ENCODE results near the gene RYR2. TPM values are rescaled to one million over a fixed set of nuclear protein-coding genes. Genes with fewer than 3 reads are reported as not detected.
"Not testable (repeated sequence)": the region's sequence is repeated elsewhere in the genome, so short reads cannot be mapped to it uniquely, and the experiment has no call there.

Gene RYR2
- total RNA-seq, 1 donor from 2014 or later: 572 TPM

DNA sequence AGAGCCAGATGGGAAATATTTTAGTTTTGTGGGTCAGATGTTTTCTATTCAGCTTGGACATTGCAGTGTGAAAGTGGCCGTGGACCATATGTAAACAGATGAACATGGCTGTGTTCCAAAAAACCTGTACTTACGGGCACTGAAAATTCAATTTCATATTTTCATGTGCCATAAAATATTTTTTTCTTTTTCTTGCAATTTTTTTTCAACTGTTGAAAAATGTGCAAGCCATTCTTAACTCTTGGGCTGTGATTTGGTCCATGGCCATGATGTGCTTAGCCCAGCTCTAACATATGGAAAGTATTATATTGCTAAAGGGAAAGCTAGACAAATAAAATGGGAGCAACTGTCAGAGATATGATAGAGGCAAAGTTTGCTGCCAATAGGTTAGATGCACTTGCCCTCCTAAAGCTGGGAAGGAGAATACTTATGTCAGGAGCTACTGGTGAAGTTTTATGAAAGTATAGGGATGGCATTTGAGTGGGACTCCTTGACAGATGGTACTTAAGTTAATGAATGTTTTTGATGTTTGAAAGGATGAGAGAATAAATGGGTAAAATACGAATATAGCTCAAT lies 240.3 kb downstream of the RYR2 start:
- intact Hi-C loops (cut with DNase I): no loop called here
- no peak for DNase-seq (ENCODE audit: low spot score)

DNA sequence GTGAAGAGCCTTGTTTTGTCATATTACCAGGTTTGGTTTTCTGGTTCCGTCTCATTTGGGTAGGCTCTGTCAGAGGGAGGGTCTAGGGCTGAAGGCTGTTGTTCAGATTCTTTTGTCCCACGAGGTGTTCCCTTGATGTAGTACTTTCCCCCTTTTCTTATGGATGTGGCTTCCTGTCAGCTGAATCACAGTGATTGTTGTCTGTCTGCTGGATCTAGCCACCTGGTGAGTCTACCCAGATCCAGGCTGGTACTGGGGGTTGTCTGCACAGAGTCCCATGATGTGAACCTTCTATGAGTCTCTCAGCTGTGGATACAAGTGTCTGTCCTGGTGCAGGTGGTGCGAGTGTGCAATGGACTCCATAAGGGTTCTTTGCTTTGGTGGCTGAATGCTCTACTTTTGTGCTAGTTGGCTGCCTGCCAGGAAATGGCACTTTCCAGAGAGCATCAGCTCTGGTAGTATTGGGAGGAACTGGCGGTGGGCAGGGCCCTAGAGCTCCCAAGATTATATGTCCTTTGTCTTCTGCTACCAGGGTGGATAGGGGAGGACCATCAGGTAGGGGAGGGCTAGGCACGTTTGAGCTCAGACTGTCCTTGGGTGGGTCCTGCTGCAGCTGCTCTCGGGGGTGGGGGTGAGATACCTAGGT lies 246.0 kb downstream of the RYR2 start:
- intact Hi-C loops (cut with DNase I): no loop called here
- DNase-seq (ENCODE audit: low spot score): no peak

DNA sequence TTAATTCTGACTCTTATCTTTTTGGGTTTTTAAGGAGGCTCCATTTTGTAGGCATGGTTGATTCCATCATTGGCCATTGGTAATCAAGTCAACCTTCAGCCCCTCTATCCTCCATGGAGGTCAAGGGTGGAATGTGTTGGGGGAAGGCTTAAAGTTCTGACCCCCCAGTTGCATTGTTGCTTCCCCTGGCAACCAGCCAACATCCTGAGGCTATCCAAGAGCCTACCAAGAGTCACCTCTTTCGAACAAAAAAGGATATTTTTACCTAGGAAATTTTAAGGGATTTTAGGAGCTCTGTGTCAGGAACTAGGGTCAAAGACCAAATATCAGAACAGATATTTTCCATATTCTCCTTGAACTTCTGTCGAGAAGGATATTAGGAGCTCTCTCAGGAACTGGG lies 251.8 kb downstream of the RYR2 start:
- intact Hi-C loops (cut with DNase I): no loop called here
- no peak for DNase-seq (ENCODE audit: low spot score)

DNA sequence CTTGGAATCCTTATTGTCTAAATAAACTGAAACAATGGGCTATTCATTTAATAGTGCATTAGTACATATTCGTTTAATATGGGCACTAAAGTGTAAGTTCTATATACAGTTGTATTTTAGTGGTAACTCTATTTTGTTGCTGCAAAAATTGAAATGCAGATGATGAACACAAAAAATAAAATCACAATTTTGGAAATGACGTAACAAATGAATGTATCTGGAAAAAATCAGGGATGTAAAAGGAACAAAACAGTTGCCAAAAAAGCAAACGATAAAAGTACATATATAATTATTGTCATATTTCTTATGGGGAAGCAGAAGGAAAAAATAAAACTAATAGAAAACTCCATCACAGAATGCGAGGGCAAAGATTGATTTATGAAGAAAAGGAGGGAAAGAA lies 254.9 kb downstream of the RYR2 start:
- intact Hi-C loops (cut with DNase I): no loop called here
- no peak for DNase-seq (ENCODE audit: low spot score)

DNA sequence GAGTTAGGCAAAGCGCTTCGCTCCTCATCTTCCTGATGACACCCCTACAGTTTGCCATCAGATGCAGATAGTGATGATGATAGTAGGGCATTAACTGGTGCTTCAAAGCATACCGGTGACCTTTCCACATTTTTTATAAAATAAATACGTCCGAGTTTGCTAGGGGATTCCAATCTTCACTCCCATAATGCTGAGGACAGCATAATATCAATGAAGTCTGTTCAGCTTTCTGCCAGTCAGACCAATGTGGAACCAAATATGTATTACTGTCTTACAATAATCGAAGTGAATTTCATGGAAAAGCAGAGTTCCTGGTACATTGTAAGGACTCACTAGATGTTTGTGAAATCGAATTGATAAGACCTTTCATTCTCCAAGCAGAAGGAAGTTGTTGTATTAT lies 258.7 kb downstream of the RYR2 start:
- no peak for DNase-seq (ENCODE audit: low spot score)
- intact Hi-C loops (cut with DNase I): no loop called here

DNA sequence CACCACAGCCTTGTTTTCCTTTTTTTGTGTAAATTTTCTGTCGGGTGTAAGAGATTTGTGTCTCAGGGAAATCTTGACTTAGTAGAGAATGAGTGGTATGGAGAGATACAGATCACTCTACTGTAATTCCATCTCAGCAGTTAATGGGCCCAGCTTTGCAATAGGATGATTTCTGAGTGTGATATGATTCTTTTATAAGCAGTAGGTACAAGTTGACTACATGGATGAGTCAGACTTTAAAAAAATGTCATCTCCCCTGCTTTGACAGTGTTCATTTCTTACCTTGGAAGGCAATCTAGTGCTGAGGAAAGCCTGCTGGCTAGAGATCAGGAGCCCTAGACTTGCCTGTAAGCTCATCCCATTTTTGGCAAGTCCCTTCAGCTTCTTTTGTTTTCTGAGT lies 261.9 kb downstream of the RYR2 start:
- no peak for DNase-seq (ENCODE audit: low spot score)
- intact Hi-C loops (cut with DNase I): no loop called here

DNA sequence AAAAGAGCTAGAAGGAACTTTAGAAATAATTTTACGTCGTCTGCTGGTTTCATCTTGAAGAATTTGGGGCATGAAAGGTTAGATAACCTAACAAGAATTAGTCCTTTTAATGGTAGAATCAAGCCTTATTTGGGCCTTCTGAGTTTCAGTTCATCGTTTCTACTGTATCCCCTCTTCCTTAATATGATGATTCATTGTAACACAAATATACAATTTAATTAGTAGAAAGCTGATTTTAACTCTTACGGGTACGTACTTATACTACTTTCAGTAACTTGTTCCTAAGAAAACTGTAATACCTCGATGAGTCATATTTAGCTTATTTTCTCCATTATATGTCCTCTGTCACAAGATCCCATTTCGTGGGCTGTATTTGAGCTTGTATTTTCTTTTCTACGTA lies 264.7 kb downstream of the RYR2 start:
- DNase-seq (ENCODE audit: low spot score): no peak
- intact Hi-C loops (cut with DNase I): no loop called here

DNA sequence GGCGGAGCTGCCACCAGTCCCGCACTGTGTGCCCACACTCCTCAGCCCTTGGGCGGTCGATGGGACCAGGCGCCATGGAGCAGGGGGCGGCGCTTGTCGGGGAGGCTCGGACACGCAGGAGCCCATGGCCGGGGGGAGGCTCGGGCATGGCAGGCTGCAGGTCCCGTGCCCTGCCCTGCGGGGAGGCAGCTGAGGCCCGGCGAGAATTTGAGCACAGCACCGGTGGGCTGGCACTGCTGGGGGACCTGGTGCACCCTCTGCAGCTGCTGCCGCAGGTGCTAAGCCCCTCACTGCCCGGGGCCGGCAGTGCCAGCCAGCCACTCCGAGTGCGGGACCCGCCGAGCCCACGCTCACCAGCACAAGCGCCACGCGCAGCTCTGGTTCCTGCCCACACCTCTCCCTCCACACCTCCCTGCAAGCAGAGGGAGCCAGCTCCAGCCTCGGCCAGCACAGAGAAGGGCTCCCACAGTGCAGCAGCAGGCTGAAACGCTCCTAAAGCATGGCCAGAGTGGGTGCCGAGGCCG lies 267.7 kb downstream of the RYR2 start:
- DNase-seq (ENCODE audit: low spot score): no peak
- intact Hi-C loops (cut with DNase I): no loop called here

DNA sequence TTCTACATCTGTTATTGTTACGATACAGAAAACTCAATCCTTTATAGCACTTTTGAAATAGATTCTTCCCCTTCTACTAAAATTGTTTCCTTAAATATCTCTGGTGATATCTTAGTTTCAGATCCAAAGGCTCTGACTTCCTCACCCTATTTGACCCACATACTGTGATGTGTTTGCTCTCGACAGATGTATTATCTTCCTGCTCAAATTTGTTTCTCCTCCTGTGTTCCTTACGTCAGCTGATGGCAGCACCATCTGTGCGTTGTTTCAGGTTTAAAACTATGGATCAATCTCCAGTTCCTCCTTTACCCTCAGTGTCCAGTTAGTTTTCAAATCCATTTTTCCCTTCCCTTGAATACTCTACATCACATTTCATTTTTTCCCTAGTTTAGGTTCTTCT lies 274.4 kb downstream of the RYR2 start:
- DNase-seq (ENCODE audit: low spot score): no peak
- intact Hi-C loops (cut with DNase I): no loop called here

DNA sequence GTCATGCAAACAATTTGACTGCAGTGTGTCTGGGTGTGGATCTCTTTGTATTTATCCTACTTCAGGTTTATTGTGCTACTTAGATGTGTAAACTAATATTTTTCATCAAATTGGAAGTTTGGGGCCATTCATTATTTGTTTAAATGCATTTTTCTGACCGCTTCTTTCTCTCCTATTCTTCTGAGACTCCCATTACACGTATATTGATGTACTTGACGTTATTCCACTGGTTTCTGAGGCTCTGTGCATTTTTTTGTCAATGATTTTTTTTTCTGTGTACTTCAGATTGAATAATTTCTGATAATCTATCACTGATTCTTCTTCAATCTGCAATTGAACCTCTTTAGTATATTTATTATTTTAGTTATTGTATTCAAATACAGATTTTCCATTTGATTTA lies 276.8 kb downstream of the RYR2 start:
- no peak for DNase-seq (ENCODE audit: low spot score)
- intact Hi-C loops (cut with DNase I): no loop called here

DNA sequence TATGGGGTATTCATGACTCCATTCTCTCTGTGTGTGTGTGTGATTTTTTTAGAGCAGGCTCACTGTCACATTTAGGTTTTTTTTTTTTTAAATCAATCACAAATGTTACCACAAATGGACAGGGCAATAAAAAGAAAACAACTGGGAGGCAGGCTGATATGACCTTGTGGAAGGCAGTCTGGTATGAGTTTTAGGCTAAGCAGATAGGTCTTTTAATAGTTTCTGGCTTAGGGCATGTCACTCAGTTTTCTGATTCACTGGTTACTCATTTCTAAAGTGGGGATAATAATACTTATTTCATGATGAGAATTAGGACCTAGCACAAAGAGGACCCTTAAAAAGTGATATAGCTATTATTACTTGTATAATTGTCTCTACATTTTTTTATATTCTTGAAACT lies 278.9 kb downstream of the RYR2 start:
- DNase-seq (ENCODE audit: low spot score): no peak
- intact Hi-C loops (cut with DNase I): no loop called here

DNA sequence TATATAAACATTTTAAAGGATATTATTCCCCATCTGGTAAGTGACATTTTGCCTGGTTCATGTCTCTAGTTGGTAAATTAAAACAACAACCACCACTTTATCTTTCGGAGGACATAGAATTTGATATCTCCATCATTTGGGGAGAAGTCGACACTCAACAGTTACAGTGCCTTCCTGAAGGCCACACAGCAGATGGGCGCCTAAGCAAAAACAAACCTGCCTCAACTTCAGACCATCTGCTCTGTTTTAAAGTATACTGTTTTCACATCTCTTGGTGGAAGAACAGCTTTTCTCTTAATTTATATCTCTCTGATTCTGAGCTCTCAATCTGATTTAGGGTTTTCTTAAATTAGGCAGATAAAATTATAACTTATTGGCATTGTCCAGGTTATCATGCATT lies 282.2 kb downstream of the RYR2 start:
- DNase-seq (ENCODE audit: low spot score): no peak
- intact Hi-C loops (cut with DNase I): no loop called here

DNA sequence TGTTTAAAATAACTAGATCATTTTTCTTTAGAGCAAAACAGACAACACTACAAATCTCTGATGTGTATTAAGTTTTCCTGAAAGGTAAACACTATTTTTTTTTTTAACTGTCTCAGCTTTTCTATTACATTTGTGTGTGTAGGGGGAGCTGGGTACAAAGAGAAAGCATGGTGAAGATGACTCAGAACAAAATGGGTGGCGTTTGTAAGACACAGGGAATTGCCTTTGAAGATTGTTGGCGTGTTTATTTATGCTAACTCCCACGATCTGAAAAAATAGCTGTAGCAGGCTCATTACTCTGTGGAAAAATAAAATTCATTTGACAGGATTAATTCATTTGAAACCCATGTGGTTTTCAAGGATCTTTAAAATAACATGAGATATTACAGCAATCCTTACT lies 285.1 kb downstream of the RYR2 start:
- intact Hi-C loops (cut with DNase I): no loop called here
- no peak for DNase-seq (ENCODE audit: low spot score)

DNA sequence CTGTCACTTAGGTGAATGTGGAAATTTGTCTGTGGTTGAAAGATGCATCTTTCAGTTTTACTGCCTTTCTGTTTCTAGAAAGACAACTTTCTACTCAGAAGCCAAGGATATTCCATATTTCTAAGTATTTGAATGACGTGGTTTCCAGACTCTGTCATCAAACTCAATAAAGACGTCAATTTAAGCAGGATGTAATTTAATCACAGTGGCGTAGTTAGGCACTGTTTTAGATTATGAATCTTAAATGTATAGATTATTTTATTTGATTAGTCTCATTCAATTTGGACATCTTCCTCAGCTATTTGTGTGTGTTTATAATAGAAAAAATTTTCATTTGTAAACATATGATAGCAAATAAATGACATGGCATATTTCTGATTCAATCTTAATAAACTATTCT lies 298.9 kb downstream of the RYR2 start:
- no peak for DNase-seq (ENCODE audit: low spot score)
- intact Hi-C loops (cut with DNase I): no loop called here

DNA sequence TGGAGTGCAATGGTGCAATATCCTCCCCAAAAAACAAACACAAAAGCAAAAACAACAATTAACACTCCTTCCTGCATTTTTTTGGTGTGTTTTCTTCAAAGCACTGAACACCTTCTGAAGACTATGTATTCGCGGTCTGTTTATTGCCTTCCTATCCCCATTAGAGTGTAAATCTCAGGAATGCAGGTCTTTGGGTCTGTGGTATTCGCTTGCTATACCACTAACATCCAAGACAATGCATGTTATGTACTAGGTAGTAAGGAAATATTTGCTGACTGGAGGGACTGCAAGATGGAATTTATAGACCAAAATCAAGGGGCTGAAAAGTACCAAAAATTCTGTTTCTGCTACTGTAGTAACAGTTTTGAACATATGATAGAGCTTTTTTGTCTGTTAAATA lies 299.4 kb downstream of the RYR2 start:
- DNase-seq (ENCODE audit: low spot score): no peak
- intact Hi-C loops (cut with DNase I): no loop called here

DNA sequence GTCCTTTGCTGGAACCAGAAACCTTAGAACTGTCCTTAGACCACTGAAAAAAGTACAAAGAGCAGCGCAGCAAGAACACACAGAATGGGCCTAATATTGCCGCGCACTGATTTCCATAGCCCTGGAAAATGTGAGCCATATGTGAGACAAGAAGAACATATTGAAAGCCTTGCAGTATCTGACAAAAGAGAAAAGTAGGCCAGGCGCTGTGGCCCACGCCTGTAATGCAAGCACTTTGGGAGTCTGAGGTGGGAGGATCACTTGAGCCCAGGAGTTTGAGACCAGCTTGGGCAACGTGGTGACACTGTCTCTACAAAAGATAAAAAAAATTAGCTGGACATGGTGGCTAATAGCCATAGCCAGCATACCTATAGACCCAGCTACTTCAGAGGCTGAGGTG lies 300.7 kb downstream of the RYR2 start:
- DNase-seq (ENCODE audit: low spot score): no peak
- intact Hi-C loops (cut with DNase I): no loop called here

DNA sequence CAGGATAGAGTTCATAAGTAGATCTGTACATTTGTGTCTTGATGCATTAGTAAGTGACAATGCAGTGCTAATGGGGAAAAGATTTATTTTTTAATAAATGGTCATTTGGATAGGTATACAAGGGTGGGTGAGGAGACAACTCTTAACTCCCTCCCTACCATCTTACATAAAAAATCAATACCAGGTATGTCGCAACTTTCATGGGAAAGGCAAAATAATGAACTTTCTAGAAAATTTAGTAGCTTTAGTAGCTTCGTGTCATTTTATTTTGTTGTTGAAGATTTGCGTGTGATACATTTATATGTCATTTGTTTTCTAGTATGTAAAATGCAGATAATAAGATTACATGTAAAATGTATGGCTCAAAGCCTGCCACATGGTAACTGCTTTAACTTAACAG lies 310.8 kb downstream of the RYR2 start:
- intact Hi-C loops (cut with DNase I): no loop called here
- DNase-seq (ENCODE audit: low spot score): no peak

DNA sequence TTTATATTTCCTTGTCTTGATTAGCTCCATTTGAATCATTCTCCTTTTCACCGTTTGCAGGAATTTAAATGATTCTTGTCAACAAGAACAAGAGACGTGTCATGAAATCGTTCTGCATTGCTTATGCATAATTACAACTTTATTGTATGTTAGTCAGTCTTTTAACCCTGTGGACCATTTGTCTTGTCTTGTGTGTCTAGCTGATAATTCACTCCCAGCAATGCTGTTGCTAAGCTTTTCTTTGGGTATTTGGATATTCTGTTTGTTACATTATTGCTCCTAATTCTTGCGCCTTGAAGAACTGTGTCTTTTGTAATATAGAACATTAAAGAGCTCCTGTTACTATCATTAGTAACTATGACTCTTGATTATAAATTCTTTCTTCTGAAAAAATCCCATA lies 311.9 kb downstream of the RYR2 start:
- no peak for DNase-seq (ENCODE audit: low spot score)

DNA sequence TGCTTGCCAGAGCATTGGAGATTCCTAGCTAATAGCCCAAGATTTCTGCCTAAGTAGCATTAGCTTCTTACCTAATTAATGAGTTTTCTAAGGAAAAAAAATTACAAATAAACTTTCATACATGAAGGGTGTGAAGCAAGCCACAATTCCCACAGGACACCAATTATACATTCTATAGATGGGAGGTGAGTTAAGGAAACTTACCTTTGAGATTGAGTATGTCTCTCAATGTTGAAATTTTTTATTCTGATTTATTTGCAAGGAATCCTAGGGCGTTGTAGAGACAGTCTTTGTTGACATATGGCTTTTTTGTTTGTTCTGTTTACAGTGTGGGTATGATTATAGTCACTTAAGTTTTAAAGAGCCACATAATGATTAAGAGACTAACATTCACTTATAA lies 313.0 kb downstream of the RYR2 start:
- DNase-seq (ENCODE audit: low spot score): no peak
- intact Hi-C loops (cut with DNase I): no loop called here

More for the DNA sequence above, 311.9 kb downstream of the RYR2 start:
- intact Hi-C loops (cut with DNase I): no loop called here

DNA sequence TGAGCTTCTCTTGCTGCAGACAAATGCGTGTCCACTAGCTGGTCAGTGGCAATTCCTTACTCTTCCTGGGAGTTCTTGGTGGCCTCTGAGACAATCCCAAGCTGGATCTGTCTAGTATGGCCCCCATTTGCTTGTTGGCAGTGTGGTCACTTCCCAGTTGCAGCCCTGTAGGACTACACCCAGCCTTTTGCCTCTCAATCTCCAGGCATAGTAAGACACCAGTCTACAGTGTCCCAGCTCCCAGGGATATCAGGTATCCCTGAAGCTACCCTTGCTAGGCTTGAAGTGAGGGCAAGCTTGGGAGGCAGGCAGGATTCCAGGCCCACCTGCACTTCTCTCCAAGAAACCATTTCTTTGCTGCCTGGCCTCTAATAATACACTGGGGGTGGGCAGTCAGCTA lies 316.6 kb downstream of the RYR2 start:
- intact Hi-C loops (cut with DNase I): no loop called here
- no peak for DNase-seq (ENCODE audit: low spot score)

DNA sequence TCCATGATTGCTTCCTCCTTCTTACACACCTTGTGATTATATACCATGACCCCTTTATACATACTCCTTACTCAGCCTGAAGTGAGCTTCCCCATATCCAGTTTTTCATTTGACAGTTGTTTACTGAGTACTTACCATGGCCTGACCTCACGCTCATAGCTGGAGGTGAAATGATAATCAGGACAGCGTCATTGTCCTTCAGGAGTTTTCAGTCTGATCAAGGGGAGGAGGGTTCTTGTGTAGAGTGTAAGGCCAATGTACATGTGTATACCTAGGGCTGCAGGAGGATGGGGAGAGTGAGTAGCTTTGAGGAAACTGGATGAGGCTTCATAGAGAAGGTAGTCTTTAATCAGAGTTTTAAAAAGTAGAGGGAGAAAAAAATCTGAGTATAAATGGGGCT lies 325.8 kb downstream of the RYR2 start:
- intact Hi-C loops (cut with DNase I): no loop called here
- no peak for DNase-seq (ENCODE audit: low spot score)

DNA sequence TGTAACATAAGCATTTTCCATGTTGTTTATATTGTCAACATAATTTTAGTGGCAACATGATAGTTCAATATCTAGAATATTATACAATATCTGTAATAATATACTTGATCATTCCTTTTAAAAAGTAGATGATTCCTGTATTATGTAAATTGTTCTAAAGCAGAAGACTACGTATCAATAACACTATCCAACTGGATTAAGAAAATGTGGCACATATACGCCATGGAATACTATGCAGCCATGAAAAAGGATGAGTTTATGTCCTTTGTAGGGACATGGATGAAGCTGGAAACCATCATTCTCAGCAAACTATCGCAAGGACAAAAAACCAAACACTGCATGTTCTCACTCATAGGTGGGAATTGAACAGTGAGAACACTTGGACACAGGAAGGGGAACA lies 329.5 kb downstream of the RYR2 start:
- intact Hi-C loops (cut with DNase I); DNase-seq (ENCODE audit: low spot score): not testable (repeated sequence)
